ENCODE measurements around the gene CEP126. TPM values are rescaled to one million over a fixed set of nuclear protein-coding genes. Genes with fewer than 3 reads are reported as not detected.

The CEP126 gene
- total RNA-seq, 1 donor from 2014 or later = 9.4 TPM

GRCh38 chr11:101996111-101996510 is 81.3 kb downstream of the CEP126 start:
- no peak overlapping the region for H3K4me3 Mint-ChIP-seq (ENCODE audit: unreplicated experiment)
- H3K9me3 Mint-ChIP-seq (ENCODE audit: unreplicated experiment) = no peaks in the 10 kb centered on the region
- DNase-seq (ENCODE audit: low spot score) = no peak
- no peak for TF ChIP-seq CTCF (IDR thresholded peaks at IDR 0.05; ENCODE audit: unreplicated experiment)
- H3K27me3 Mint-ChIP-seq (ENCODE audit: unreplicated experiment) = no peaks in the 10 kb centered on the region
- H3K4me1 Mint-ChIP-seq (ENCODE audit: unreplicated experiment) = peaks cover 5% of the 10 kb centered on the region
- H3K36me3 Mint-ChIP-seq (ENCODE audit: low read depth, unreplicated experiment) = no peaks in the 10 kb centered on the region
- no peak overlapping the region for H3K27ac Mint-ChIP-seq (ENCODE audit: unreplicated experiment)

GRCh38 chr11:102001657-102002338 is 87.0 kb downstream of the CEP126 start:
- H3K4me3 Mint-ChIP-seq (ENCODE audit: unreplicated experiment) = no peak overlapping the region
- DNase-seq (ENCODE audit: low spot score) = no peak
- H3K36me3 Mint-ChIP-seq (ENCODE audit: low read depth, unreplicated experiment) = no peaks in the 10 kb centered on the region
- no peaks in the 10 kb centered on the region for H3K9me3 Mint-ChIP-seq (ENCODE audit: unreplicated experiment)
- no peaks in the 10 kb centered on the region for H3K27me3 Mint-ChIP-seq (ENCODE audit: unreplicated experiment)
- no peaks in the 10 kb centered on the region for H3K4me1 Mint-ChIP-seq (ENCODE audit: unreplicated experiment)
- H3K27ac Mint-ChIP-seq (ENCODE audit: unreplicated experiment) = no peak overlapping the region
- no peak for TF ChIP-seq CTCF (IDR thresholded peaks at IDR 0.05; ENCODE audit: unreplicated experiment)

GRCh38 chr11:102004220-102004619 is 89.4 kb downstream of the CEP126 start:
- Mint-ChIP-seq H3K9me3 (ENCODE audit: unreplicated experiment) (no peaks in the 10 kb centered on the region), H3K4me1 (ENCODE audit: unreplicated experiment) (no peaks in the 10 kb centered on the region), H3K27me3 (ENCODE audit: unreplicated experiment) (no peaks in the 10 kb centered on the region), H3K4me3 (ENCODE audit: unreplicated experiment) (no peak overlapping the region), H3K27ac (ENCODE audit: unreplicated experiment) (no peak overlapping the region), H3K36me3 (ENCODE audit: low read depth, unreplicated experiment) (no peaks in the 10 kb centered on the region)
- DNase-seq (ENCODE audit: low spot score) = no peak
- no peak for TF ChIP-seq CTCF (IDR thresholded peaks at IDR 0.05; ENCODE audit: unreplicated experiment)

GRCh38 chr11:102005306-102005705 is 90.5 kb downstream of the CEP126 start:
- no peaks in the 10 kb centered on the region for H3K9me3 Mint-ChIP-seq (ENCODE audit: unreplicated experiment)
- no peak overlapping the region for H3K27ac Mint-ChIP-seq (ENCODE audit: unreplicated experiment)
- no peaks in the 10 kb centered on the region for H3K27me3 Mint-ChIP-seq (ENCODE audit: unreplicated experiment)
- no peak for DNase-seq (ENCODE audit: low spot score)
- H3K4me1 Mint-ChIP-seq (ENCODE audit: unreplicated experiment) = no peaks in the 10 kb centered on the region
- no peak for TF ChIP-seq CTCF (IDR thresholded peaks at IDR 0.05; ENCODE audit: unreplicated experiment)
- no peak overlapping the region for H3K4me3 Mint-ChIP-seq (ENCODE audit: unreplicated experiment)
- H3K36me3 Mint-ChIP-seq (ENCODE audit: low read depth, unreplicated experiment) = no peaks in the 10 kb centered on the region

- Mint-ChIP-seq H3K4me3 (ENCODE audit: unreplicated experiment) (no peak overlapping the region), H3K4me1 (ENCODE audit: unreplicated experiment) (no peaks in the 10 kb centered on the region), H3K27me3 (ENCODE audit: unreplicated experiment) (no peaks in the 10 kb centered on the region), H3K9me3 (ENCODE audit: unreplicated experiment) (no peaks in the 10 kb centered on the region), H3K36me3 (ENCODE audit: low read depth, unreplicated experiment) (no peaks in the 10 kb centered on the region), H3K27ac (ENCODE audit: unreplicated experiment) (no peak overlapping the region)
- no peak for DNase-seq (ENCODE audit: low spot score)
- no peak for TF ChIP-seq CTCF (IDR thresholded peaks at IDR 0.05; ENCODE audit: unreplicated experiment)
These were observed 92.2 kb downstream of the CEP126 start for GRCh38 chr11:102006835-102007566.

Data from endothelial cell (in vitro differentiated cells).